GM12873 (cell line): ENCODE results near the gene PDGFRA.

ENCODE experiments used
- CTCF ChIP-seq: IDR thresholded peaks from 2 replicates; pipeline ENCODE4 v1.5.1; 2012; ENCODE audit warnings: low read depth, mild to moderate bottlenecking, moderate library complexity, low read length, control low read depth; ENCODE audit not compliant: insufficient read depth; ENCODE audit errors: missing control alignments

The PDGFRA gene

GRCh38 chr4:54228056-54228527 is 1.0 kb upstream of the PDGFRA start:
- peak; percentile 75 for TF ChIP-seq CTCF

GRCh38 chr4:54228546-54228945 is 547 bp upstream of the PDGFRA start:
- no peak for TF ChIP-seq CTCF

DNA sequence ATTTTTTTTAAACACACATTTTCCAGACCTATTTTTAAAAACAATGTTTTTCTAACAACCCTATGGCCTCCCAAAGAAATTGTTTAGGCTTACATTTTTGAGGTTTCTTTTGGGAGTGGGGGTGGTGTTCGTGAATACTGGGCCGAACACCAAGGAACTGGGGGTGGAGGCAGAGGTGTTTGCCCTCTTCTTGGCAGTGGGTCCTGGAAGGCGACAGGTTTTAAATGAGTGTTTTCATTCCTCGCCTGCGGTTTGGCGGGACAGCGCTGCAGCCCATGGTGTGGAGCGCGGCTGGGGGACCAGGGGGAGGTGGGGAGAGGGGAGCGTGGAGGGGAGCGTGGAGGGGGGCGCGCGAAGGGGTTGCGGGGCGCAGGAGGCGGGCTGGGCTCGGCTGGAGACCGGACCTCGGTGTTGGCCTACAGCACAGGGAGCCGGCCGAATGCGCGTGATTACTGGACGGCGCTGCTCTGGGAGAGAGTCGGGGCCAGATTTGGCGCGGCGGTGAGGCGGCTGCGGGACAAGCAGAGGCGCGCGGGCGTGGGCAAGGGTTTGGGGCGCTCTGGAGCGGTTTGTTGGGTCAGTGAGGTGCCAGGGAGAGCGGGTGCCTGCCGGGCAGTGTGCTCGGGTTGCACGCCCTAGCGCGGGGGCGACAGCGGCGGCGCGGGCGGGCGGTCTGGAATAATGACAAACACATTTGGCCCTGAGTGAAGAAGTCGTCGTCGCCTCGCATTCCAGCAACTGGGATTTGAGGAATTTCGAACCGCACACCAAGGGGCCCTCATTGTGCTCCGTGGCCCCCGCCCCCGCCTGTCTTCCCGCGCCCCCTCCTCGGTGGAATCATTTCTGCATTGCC is 764 bp downstream of the PDGFRA start:
- no peak for TF ChIP-seq CTCF

DNA sequence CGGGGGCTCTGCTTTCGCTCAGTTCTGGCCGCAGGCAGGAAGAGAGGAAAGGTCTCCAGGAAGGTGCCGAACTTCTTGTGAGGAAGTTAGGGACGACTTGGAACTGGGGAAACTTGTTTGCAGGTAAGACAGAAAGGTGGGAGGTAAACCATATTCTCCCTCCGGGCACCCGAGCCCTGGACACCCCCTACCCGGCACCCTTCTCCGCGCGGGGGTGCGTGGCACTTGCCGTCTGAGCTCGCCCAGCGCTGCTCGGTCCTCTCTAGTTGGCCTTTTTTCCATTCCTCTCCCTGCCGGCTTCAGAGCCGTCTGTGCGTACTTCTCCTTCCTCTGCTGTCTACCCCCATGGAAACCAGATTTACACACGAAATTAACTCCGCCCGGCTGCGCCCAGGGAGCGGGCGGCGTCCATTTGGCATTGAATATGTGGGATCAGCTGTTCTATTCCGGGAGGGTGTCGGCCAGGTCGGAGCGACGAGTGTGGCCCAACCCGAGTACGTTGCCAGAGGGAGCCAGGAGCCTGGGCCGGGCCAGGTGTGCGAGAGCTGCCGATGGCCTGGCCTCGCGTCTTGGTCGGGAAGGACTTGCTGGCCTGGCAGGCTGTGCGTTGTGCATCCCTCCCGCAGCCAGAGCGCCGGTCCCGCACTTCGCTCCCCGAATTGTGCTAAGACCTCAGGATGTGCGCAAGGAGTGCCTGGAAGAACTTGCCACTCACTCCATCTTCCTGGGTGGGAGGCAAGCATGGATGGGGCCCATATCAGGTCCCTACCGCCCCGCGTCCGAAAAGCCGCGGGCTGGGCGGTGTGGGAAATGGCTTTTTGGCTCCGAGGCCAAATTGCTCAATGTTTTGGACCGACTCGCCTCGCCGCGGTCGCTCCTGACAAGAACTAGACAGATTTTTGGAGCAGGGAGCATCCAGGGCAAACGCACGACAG is 1.7 kb downstream of the PDGFRA start:
- TF ChIP-seq CTCF: no peak

DNA sequence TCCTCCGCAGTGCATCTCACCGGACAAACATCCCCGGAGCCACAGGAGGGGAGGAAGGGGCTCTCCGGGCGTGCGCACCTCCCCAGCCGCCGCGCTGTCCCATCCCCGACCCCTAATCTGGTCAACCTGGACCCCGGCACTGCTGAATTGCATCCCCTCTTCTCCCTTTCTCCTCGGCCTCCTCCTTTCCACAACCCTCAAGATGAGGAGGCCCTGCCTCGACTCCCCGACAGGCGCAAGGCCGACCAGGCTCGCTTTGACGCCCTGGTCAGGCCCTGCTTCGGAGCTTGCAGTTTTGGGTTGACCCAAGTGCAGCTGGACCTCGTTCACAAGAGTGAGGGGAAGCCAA is 2.3 kb downstream of the PDGFRA start:
- TF ChIP-seq CTCF: no peak

GRCh38 chr4:54231768-54232688 is 2.9 kb downstream of the PDGFRA start:
- TF ChIP-seq CTCF: no peak
